Adrenal gland (tissue), 12 donors: Measurements from ENCODE around the gene KDM4B. TPM values are rescaled to one million over a fixed set of nuclear protein-coding genes. Genes with fewer than 3 reads are reported as not detected.
"Not testable (repeated sequence)": the region's sequence is repeated elsewhere in the genome, so short reads cannot be mapped to it uniquely, and the experiment has no call there.

Source experiments
- DNase-seq, 7 donors: peaks; one replicate each; pipeline ENCODE4 v3.0.0-alpha.2; 2019 to 2020
- H3K27ac ChIP-seq, 5 donors: fragments of 200-600 bp; sonication (generic) in 4 of 5; 1 replicate in 3 of 5; 2 replicates in 2 of 5; pipeline versions ENCODE4 v1.5.1 to v1.8.0; 2016 to 2020; ENCODE audit warnings: mild to moderate bottlenecking in 1 of 5
- H3K27me3 ChIP-seq: fragments of 200-600 bp; 2 replicates; pipeline ENCODE4 v1.8.0; 2021
- H3K36me3 ChIP-seq, 2 donors: fragments of 200-600 bp; replicated peaks in 1 of 2; 1 replicate in 1 of 2; 2 replicates in 1 of 2; pipeline versions ENCODE4 v1.5.1 to v1.8.0; 2018 to 2022
- H3K4me1 ChIP-seq, 2 donors: fragments of 200-600 bp; replicated peaks in 1 of 2; 1 replicate in 1 of 2; 2 replicates in 1 of 2; pipeline versions ENCODE4 v1.5.1 to v1.8.0; 2018 to 2021
- H3K4me3 ChIP-seq, 4 donors: fragments of 200-600 bp; sonication (generic) in 3 of 4; one replicate each; pipeline ENCODE4 v1.5.1; 2016 to 2018
- H3K9me3 ChIP-seq, 3 donors: fragments of 200-600 bp; sonication (generic) in 1 of 3; replicated peaks in 1 of 3; 1 replicate in 2 of 3; 2 replicates in 1 of 3; pipeline versions ENCODE4 v1.5.1 to v1.8.0; 2016 to 2021
- CTCF ChIP-seq, 6 experiments: fragments of 450-650 bp in 4 of 6; fragments of 200-600 bp in 2 of 6; sonication (generic) in 1 of 6; IDR thresholded peaks; 1 replicate in 5 of 6; 2 replicates in 1 of 6; pipeline versions ENCODE4 v1.5.1 to v1.8.0; 2016 to 2021; ENCODE audit warnings: antibody characterized with exemption in 6 of 6, mild to moderate bottlenecking in 2 of 6, moderate library complexity in 1 of 6
- POLR2A ChIP-seq, 2 donors: fragments of 450-650 bp; IDR thresholded peaks; one replicate each; pipeline ENCODE4 v1.6.1; 2017; ENCODE audit warnings: antibody characterized with exemption in 2 of 2, mild to moderate bottlenecking in 2 of 2, moderate library complexity in 1 of 2
- WGBS, 4 donors: extraction: QIAGEN DNeasy Blood & Tissue Kit in 2 of 4; methylation state at CpG; one replicate each; pipeline versions ENCODE4 v1.1.5 to v1.1.7; 2013 to 2017; 5-methylcytosine and 5-hydroxymethylcytosine counted together
- intact Hi-C, 2 donors: fragments of 100-400 bp; cut with DNase I; formaldehyde crosslinking; loops; one replicate each; pipeline versions ENCODE4 v1.14.1 to v1.15.0; 2022 to 2023
- polyA plus RNA-seq, 3 donors: library from polyadenylated mRNA; stranded (reverse); fragments of 200-250 nt in 2 of 3; fragments of 350-450 nt in 1 of 3; fragmentation: Illumina TruSeq in 1 of 3; extraction: RNeasy Lipid Tissue Mini Kit (QIAGEN cat#74804) in 1 of 3; gene quantifications; one replicate each; pipeline ENCODE4 v1.2.3, GENCODE V29; 2013 to 2014
- total RNA-seq, 9 donors: library from RNA; depleted of rRNA in 4 of 9; stranded (reverse); fragments of >200 nt in 4 of 9; fragments of 120-200 nt in 1 of 9; fragmentation: NEBNext Ultra II Directional in 1 of 9; extraction: Animal tissue kit (Norgen Biotek cat#: 25700) in 1 of 9; gene quantifications; one replicate each; pipeline versions ENCODE4 v1.1.0 to v1.2.4, GENCODE V29; 2013 to 2023
- donor health status: healthy with polysubstance abuse.
- donor health status: Bipolar disorder and iron deficiency.
- donor health status: DM: yes; HTN: yes; CAD: no.
- donor health status: DM: no; HTN: no; CAD: no.
- donor health status: DM: no; HTN: no; CAD: no.
- donor health status: DM: yes; HTN: yes; CAD: no.

Gene KDM4B
- total and polyA plus RNA-seq, 12 donors: 9.8 to 65.1 (median 39.9) TPM

GRCh38 chr19:5164845-5165696 lies 196.2 kb downstream of the KDM4B start:
- H3K9me3 ChIP-seq, H3K27ac ChIP-seq, H3K4me1 ChIP-seq, H3K4me3 ChIP-seq, intact Hi-C loops, H3K36me3 ChIP-seq, DNase-seq, H3K27me3 ChIP-seq: not testable (repeated sequence)
- 88 to 92% (median 89%) methylated on average over 22 to 23 of the region's 23 CpGs for WGBS, 4 donors

- intact Hi-C loops: no loop called here
- no peaks in the 10 kb centered on the region for H3K9me3 ChIP-seq
- TF ChIP-seq POLR2A (IDR thresholded peaks at IDR 0.05): no peak
- TF ChIP-seq CTCF (IDR thresholded peaks at IDR 0.05): no peak
- H3K4me1 ChIP-seq: no peaks in the 10 kb centered on the region
- H3K27ac ChIP-seq: no peak overlapping the region
- 83 to 91% (median 87%) methylated on average over 2 of the region's 2 CpGs for WGBS, 4 donors
- H3K4me3 ChIP-seq: no peak overlapping the region
- no peaks in the 10 kb centered on the region for H3K36me3 ChIP-seq
- H3K27me3 ChIP-seq: no peaks in the 10 kb centered on the region
- no peak for DNase-seq
Observed at GRCh38 chr19:5165697-5166019, 196.7 kb downstream of the KDM4B start.

GRCh38 chr19:5166262-5166661 lies 197.3 kb downstream of the KDM4B start:
- TF ChIP-seq CTCF (IDR thresholded peaks at IDR 0.05): no peak
- no peak for TF ChIP-seq POLR2A (IDR thresholded peaks at IDR 0.05)
- H3K4me1 ChIP-seq: no peaks in the 10 kb centered on the region
- H3K36me3 ChIP-seq: no peaks in the 10 kb centered on the region
- H3K4me3 ChIP-seq: no peak overlapping the region
- no peaks in the 10 kb centered on the region for H3K9me3 ChIP-seq
- no peak for DNase-seq
- H3K27me3 ChIP-seq: no peaks in the 10 kb centered on the region
- intact Hi-C loops: no loop called here
- H3K27ac ChIP-seq: no peak overlapping the region

GRCh38 chr19:5170329-5170745 lies 201.4 kb downstream of the KDM4B start:
- TF ChIP-seq CTCF (IDR thresholded peaks at IDR 0.05) (peak in 4 of 6 experiments; percentile 39 to 55 (median 44)), POLR2A (IDR thresholded peaks at IDR 0.05) (no peak)
- WGBS, 4 donors: 59 to 66% (median 62%) methylated on average over 4 of the region's 4 CpGs
- intact Hi-C loops: no loop called here
- H3K36me3 ChIP-seq: no peaks in the 10 kb centered on the region
- no peak overlapping the region for H3K27ac ChIP-seq
- H3K4me1 ChIP-seq: no peaks in the 10 kb centered on the region
- H3K4me3 ChIP-seq: no peak overlapping the region
- H3K27me3 ChIP-seq: no peaks in the 10 kb centered on the region
- no peaks in the 10 kb centered on the region for H3K9me3 ChIP-seq
- peak in 2 of 7 donors; percentile 33 to 58 for DNase-seq

- WGBS, 4 donors: 71 to 77% (median 75%) methylated on average over 9 of the region's 9 CpGs
- TF ChIP-seq POLR2A (IDR thresholded peaks at IDR 0.05) (no peak), CTCF (IDR thresholded peaks at IDR 0.05) (no peak)
- no peak for DNase-seq
- H3K36me3 ChIP-seq: no peaks in the 10 kb centered on the region
- intact Hi-C loops: no loop called here
- no peaks in the 10 kb centered on the region for H3K27me3 ChIP-seq
- no peaks in the 10 kb centered on the region for H3K9me3 ChIP-seq
- H3K27ac ChIP-seq: no peak overlapping the region
- H3K4me3 ChIP-seq: no peak overlapping the region
- H3K4me1 ChIP-seq: no peaks in the 10 kb centered on the region
Observed at GRCh38 chr19:5171711-5172110, 202.8 kb downstream of the KDM4B start.
